Stimulated activated CD4-positive, alpha-beta T cell treated with anti-CD3 and anti-CD28 coated beads, Interleukin-2, amount 100 ng/mL, for 4 hours (primary cell): ENCODE data around the gene PRSS1.

Source experiments
- DNase-seq: peaks from one replicate; pipeline ENCODE4 v3.0.0-alpha.2; 2020; ENCODE audit warnings: low read depth

The PRSS1 gene

GRCh38 chr7:142795339-142795863 lies 46.1 kb downstream of the PRSS1 start:
- DNase-seq: peak; percentile 69

GRCh38 chr7:142796001-142796500 lies 46.8 kb downstream of the PRSS1 start:
- no peak for DNase-seq

- DNase-seq: no peak
Measured at GRCh38 chr7:142796501-142797390, 47.5 kb downstream of the PRSS1 start.

- no peak for DNase-seq
Measured at GRCh38 chr7:142797391-142798377, 48.4 kb downstream of the PRSS1 start.

- no peak for DNase-seq
Measured at GRCh38 chr7:142798451-142799436, 49.5 kb downstream of the PRSS1 start.

- no peak for DNase-seq
Measured at GRCh38 chr7:142799437-142799835, 50.2 kb downstream of the PRSS1 start.

GRCh38 chr7:142800088-142800487 lies 50.8 kb downstream of the PRSS1 start:
- no peak for DNase-seq

- DNase-seq: no peak
Measured at GRCh38 chr7:142800699-142801260, 51.5 kb downstream of the PRSS1 start.

GRCh38 chr7:142801601-142802295 lies 52.5 kb downstream of the PRSS1 start:
- no peak for DNase-seq

- no peak for DNase-seq
Measured at GRCh38 chr7:142802301-142802700, 53.0 kb downstream of the PRSS1 start.
